Liver (tissue), 9 donors: Measurements from ENCODE around the gene GATAD2B. TPM values are rescaled to one million over a fixed set of nuclear protein-coding genes. Genes with fewer than 3 reads are reported as not detected.
A peak's percentile ranks its signal among the peaks of the same experiment; 100 is the strongest.

ENCODE experiments used
- DNase-seq: peaks from one replicate; pipeline ENCODE4 v3.0.0-alpha.2; 2017; ENCODE audit warnings: low spot score
- H3K27ac ChIP-seq, 2 donors: one replicate each; pipeline ENCODE4 v1.7.0; 2013; ENCODE audit warnings: inconsistent platforms in 2 of 2, low read length in 2 of 2, control low read depth in 1 of 2, low read depth in 1 of 2, mild to moderate bottlenecking in 1 of 2
- H3K27me3 ChIP-seq, 4 donors: one replicate each; pipeline versions ENCODE4 v1.6.1 to v1.7.0; 2013; ENCODE audit warnings: low read length in 3 of 4, inconsistent platforms in 1 of 4, mild to moderate bottlenecking in 1 of 4, moderate library complexity in 1 of 4; ENCODE audit not compliant: control insufficient read depth in 4 of 4, insufficient read depth in 4 of 4
- H3K36me3 ChIP-seq, 4 donors: one replicate each; pipeline versions ENCODE4 v1.6.1 to v1.7.0; 2013; ENCODE audit warnings: low read length in 3 of 4, mild to moderate bottlenecking in 3 of 4, low read depth in 1 of 4, moderate library complexity in 1 of 4; ENCODE audit not compliant: control insufficient read depth in 4 of 4, insufficient read depth in 3 of 4
- H3K4me1 ChIP-seq, 4 donors: one replicate each; pipeline versions ENCODE4 v1.6.1 to v1.7.0; 2013; ENCODE audit warnings: low read length in 3 of 4, mild to moderate bottlenecking in 3 of 4, moderate library complexity in 1 of 4; ENCODE audit not compliant: control insufficient read depth in 4 of 4, insufficient read depth in 4 of 4
- H3K4me3 ChIP-seq, 3 donors: one replicate each; pipeline versions ENCODE4 v1.6.1 to v1.7.0; 2013; ENCODE audit warnings: low read length in 3 of 3, control low read depth in 1 of 3, low read depth in 1 of 3, mild to moderate bottlenecking in 1 of 3
- H3K9ac ChIP-seq, 2 donors: one replicate each; pipeline ENCODE4 v1.7.0; 2013; ENCODE audit warnings: low read length in 2 of 2, mild to moderate bottlenecking in 2 of 2, moderate library complexity in 2 of 2, control low read depth in 1 of 2, low read depth in 1 of 2
- H3K9me3 ChIP-seq, 4 donors: one replicate each; pipeline versions ENCODE4 v1.6.1 to v1.7.0; 2013; ENCODE audit warnings: low read length in 3 of 4; ENCODE audit not compliant: control insufficient read depth in 4 of 4
- ATF3 ChIP-seq: IDR thresholded peaks from 2 replicates; pipeline ENCODE4 v1.6.1; 2016; ENCODE audit warnings: antibody characterized with exemption
- CTCF ChIP-seq: fragments of 150-350 bp; IDR thresholded peaks from 2 replicates; pipeline ENCODE4 v1.5.1; 2017; ENCODE audit warnings: improper control_type of control experiment, low read depth, low read length; ENCODE audit not compliant: missing input control
- EGR1 ChIP-seq, 2 donors: IDR thresholded peaks; 2 replicates each; pipeline ENCODE4 v1.6.1; 2016 to 2018; ENCODE audit warnings: antibody characterized with exemption in 2 of 2, low read depth in 2 of 2
- FOXA1 ChIP-seq: IDR thresholded peaks from 2 replicates; pipeline ENCODE4 v1.6.1; 2016; ENCODE audit warnings: antibody characterized with exemption
- FOXA2 ChIP-seq: IDR thresholded peaks from 2 replicates; pipeline ENCODE4 v1.6.1; 2016; ENCODE audit warnings: antibody characterized with exemption
- GABPA ChIP-seq, 2 donors: IDR thresholded peaks in 1 of 2; conservative IDR thresholded peaks in 1 of 2; 2 replicates each; pipeline ENCODE4 v1.6.1; 2016; ENCODE audit warnings: antibody characterized with exemption in 2 of 2, mild to moderate bottlenecking in 1 of 2, moderate library complexity in 1 of 2
- HNF4A ChIP-seq, 2 donors: conservative IDR thresholded peaks; 2 replicates each; pipeline ENCODE4 v1.6.1; 2016; ENCODE audit warnings: antibody characterized with exemption in 2 of 2, mild to moderate bottlenecking in 2 of 2
- HNF4G ChIP-seq: IDR thresholded peaks from 2 replicates; pipeline ENCODE4 v1.6.1; 2016; ENCODE audit warnings: antibody characterized with exemption
- JUND ChIP-seq, 2 donors: IDR thresholded peaks; 2 replicates each; pipeline ENCODE4 v1.6.1; 2016; ENCODE audit warnings: antibody characterized with exemption in 2 of 2
- MAX ChIP-seq: IDR thresholded peaks from 2 replicates; pipeline ENCODE4 v1.6.1; 2016; ENCODE audit warnings: antibody characterized with exemption
- NR2F2 ChIP-seq: IDR thresholded peaks from 2 replicates; pipeline ENCODE4 v1.6.1; 2016; ENCODE audit warnings: antibody characterized with exemption
- RAD21 ChIP-seq, 2 donors: IDR thresholded peaks; 2 replicates each; pipeline ENCODE4 v1.6.1; 2016; ENCODE audit warnings: antibody characterized with exemption in 2 of 2, mild to moderate bottlenecking in 2 of 2
- REST ChIP-seq: IDR thresholded peaks from 2 replicates; pipeline ENCODE4 v1.6.1; 2016; ENCODE audit warnings: antibody characterized with exemption, mild to moderate bottlenecking
- YY1 ChIP-seq: IDR thresholded peaks from 2 replicates; pipeline ENCODE4 v1.6.1; 2016; ENCODE audit warnings: antibody characterized with exemption, mild to moderate bottlenecking
- WGBS: extraction: QIAGEN DNeasy Blood & Tissue Kit; methylation state at CpG from one replicate; pipeline ENCODE4 v1.1.7; 2013; 5-methylcytosine and 5-hydroxymethylcytosine counted together
- polyA plus RNA-seq, 2 donors: library from polyadenylated mRNA; stranded (reverse) in 1 of 2; unstranded in 1 of 2; fragments of 200-250 nt in 1 of 2; fragments of >200 nt in 1 of 2; fragmentation: Nextera tagmentation in 1 of 2; extraction: Ambion mirVana in 1 of 2; gene quantifications; one replicate each; pipeline versions ENCODE4 v1.2.1 to v1.2.3, GENCODE V29; 2013 to 2015
- total RNA-seq, 2 donors: library from RNA; depleted of rRNA; stranded (reverse); fragments of >200 nt; gene quantifications; one replicate each; pipeline ENCODE4 v1.2.3, GENCODE V29; 2014
- donor health status: healthy.
- donor health status: healthy.
- donor health status: healthy.
- donor health status: healthy.
- donor health status: healthy.

The GATAD2B gene
- total and polyA plus RNA-seq, 4 donors: 3.2 to 4.9 (median 3.9) TPM

- no peaks in the 10 kb centered on the region for H3K27me3 ChIP-seq
- no peak for DNase-seq
- H3K4me3 ChIP-seq: peak overlapping the region in 1 of 3 donors; percentile 64
- WGBS: 85% methylated on average over 10 of the region's 10 CpGs
- no peak overlapping the region for H3K9ac ChIP-seq
- no peaks in the 10 kb centered on the region for H3K9me3 ChIP-seq
- peak overlapping the region in 1 of 2 donors; percentile 74 for H3K27ac ChIP-seq
- peaks cover 34 to 76% (median 51%) of the 10 kb centered on the region in 4 donors for H3K4me1 ChIP-seq
- H3K36me3 ChIP-seq: peaks cover 7 to 15% (median 9%) of the 10 kb centered on the region in 4 donors
- no peak for TF ChIP-seq HNF4G
- no peak for TF ChIP-seq GABPA (IDR thresholded peaks at IDR 0.05 in 1 of 2, conservative IDR thresholded peaks at IDR 0.05 in 1 of 2)
- no peak for TF ChIP-seq HNF4A (conservative IDR thresholded peaks at IDR 0.05)
- TF ChIP-seq CTCF: no peak
Observed at GRCh38 chr1:153776845-153777370, 145.9 kb downstream of the GATAD2B start.

GRCh38 chr1:153776352-153776751 lies 146.4 kb downstream of the GATAD2B start:
- H3K9ac ChIP-seq: peak overlapping the region in 1 of 2 donors; percentile 2
- no peaks in the 10 kb centered on the region for H3K9me3 ChIP-seq
- H3K36me3 ChIP-seq: peaks cover 8 to 15% (median 9%) of the 10 kb centered on the region in 4 donors
- TF ChIP-seq HNF4A (conservative IDR thresholded peaks at IDR 0.05) (no peak), RAD21 (IDR thresholded peaks at IDR 0.05) (no peak), CTCF (no peak), NR2F2 (no peak), YY1 (no peak), EGR1 (IDR thresholded peaks at IDR 0.05; ENCODE audit: low read depth in 2 of 2) (no peak), GABPA (IDR thresholded peaks at IDR 0.05 in 1 of 2, conservative IDR thresholded peaks at IDR 0.05 in 1 of 2) (no peak), HNF4G (no peak), MAX (no peak), JUND (IDR thresholded peaks at IDR 0.05) (no peak), FOXA2 (no peak), ATF3 (no peak), REST (no peak), FOXA1 (no peak)
- H3K27ac ChIP-seq: peak overlapping the region; percentile 58 to 83
- peaks cover 34 to 76% (median 51%) of the 10 kb centered on the region in 4 donors for H3K4me1 ChIP-seq
- peak overlapping the region; percentile 27 to 69 (median 64) for H3K4me3 ChIP-seq
- no peaks in the 10 kb centered on the region for H3K27me3 ChIP-seq
- 77% methylated on average over 10 of the region's 10 CpGs for WGBS
- no peak for DNase-seq
